GM19193 (cell line): Measurements from ENCODE around the gene MAGI1.

Experiments
- POLR2A ChIP-seq: IDR thresholded peaks from 4 replicates; pipeline ENCODE4 v1.6.1; 2011; ENCODE audit not compliant: insufficient read depth, insufficient read length; ENCODE audit errors: extremely low read depth

MAGI1 gene

DNA sequence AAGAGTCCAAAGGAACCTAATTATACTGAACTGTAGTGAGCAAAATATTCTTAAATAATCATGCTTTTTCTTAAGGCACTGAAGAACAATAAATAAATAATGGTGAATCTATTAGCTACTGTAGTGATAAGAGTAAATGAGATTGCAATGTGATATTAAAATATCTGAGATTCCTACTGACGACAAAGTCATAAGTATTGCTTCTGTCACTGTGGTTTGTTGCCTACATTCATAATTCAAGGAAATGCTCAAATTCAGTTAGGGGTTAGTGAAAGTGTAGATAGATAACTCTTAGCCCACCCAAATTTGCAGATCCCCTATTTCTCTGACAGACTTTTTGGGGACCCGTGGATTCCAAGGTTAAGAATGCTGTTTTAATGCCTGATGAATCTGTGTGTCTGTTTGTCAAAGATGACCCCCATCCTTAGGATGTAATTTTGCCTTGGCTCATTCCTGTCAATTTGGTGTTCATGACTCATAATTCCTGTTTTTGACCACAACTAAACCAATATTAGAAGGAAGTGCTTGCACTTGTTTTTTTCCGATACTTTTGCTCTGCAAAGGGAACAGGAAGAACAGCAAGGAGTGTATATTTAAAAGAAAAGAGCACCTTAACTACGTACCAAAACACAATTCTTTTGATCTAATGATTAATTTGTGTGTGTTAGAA is 86.7 kb downstream of the MAGI1 start:
- no peak for TF ChIP-seq POLR2A

DNA sequence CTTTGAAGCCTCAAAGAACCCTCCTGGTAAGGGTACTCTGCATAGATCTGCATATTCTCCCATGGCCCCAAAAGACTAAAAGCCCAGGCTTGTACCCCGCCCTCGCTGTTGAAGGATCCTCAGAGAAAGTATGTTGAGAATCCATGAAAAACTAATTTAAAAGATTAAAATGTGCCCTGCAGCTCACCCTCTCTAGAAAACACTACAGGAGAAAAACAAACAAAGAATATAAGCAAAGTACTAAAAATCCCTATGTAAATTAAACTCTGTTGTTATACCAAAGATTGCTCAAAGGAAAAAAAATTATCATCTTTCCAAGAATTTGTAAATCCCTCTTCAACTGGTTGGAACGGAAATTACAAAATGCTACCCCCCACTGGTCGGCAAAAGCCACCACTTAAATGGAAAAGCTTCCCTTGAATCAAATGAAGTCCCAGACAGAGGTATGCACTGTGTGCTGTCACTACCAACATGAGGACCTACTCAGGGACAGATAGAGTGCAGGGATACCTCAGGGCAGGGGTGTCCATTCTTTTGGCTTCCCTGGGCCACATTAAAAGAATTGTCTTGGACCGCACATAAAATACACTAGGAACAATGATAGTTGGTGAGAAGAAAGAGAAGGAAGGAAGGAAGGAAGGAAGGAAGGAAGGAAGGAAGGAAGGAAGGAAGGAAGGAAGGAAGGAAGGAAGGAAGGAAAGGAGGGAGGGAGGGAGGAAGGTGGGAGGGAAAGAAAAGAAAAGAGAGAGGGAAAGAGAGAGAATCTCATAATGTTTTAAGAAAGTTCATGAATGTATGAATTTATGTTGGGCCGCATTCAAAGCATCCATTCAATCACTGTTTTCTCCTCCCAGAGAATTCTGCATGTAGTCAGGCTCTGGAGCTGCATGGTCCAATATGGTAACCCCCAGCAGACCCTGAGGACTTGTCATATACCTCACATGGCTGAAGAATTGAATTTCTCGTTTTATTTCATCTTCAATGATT is 88.1 kb downstream of the MAGI1 start:
- TF ChIP-seq POLR2A, result no peak

DNA sequence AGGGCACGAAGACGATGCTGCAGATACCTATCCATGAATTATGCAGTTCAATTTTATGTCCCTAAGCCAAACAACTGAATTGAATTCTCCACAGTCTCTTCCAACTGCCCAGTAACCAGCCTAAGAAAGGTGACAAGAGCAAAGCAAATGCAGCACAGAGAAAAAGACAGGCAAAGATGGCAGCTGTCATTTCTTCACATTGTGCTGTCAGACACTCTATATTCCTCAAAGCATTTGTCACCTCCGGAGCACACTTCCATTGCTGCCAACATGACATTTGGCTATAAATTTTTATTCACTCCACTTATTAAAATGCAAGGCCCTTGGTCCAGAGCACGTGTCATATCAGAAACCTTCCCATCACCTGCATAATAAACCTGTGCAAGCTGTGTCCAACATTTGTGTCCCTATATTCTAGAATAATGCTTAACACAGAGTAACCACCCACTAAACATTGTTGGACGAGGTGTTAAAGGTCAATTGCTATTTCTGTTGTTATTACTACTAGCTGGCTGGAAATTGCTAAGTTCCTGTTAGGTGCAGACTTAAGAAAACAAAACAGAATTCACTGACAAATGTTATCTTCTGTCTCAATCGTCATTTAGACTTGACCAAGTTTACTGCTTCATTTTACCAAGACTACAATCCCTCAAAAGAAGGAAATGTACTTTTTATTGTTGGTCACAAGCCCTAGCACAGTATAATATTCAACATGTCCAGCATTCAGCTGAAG is 89.7 kb downstream of the MAGI1 start:
- no peak for TF ChIP-seq POLR2A

DNA sequence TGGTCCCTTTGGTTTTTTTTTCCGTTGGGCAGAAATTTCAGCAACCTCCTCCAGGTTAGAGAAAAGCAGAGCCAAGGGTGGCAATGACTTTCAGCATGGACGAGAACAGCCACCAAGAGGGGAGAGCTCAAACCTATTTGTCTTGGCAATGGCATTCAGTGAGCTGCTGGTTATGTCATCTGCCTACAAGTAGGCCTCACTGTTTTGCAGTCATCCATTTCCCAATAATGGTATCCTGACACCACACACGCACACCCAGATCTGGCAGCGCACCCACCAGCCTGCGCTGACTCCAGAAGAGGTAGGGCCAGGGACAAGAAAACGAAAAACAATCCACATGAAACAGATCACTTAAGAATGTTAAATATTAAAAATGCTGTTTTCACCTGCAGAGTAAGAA is 92.3 kb downstream of the MAGI1 start:
- no peak for TF ChIP-seq POLR2A

DNA sequence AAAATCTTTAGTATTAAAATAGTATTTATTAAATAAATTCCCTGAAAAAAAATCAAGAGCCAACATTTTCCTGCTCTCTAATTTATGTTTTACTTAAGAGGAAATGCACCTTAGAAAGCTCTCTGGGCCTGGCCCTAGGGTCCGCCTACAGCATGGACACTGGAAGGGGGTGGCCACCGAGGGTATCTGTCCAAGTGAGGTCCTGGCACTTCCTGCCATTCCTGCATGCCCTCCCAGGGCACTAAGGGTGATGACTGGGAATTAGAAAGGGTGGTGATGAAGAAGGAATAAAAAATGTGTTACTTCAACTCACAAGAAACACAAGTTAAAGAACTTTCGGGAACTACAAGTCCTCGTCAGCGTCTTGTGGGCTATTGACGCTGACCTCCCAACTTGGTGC is 92.8 kb downstream of the MAGI1 start:
- no peak for TF ChIP-seq POLR2A

DNA sequence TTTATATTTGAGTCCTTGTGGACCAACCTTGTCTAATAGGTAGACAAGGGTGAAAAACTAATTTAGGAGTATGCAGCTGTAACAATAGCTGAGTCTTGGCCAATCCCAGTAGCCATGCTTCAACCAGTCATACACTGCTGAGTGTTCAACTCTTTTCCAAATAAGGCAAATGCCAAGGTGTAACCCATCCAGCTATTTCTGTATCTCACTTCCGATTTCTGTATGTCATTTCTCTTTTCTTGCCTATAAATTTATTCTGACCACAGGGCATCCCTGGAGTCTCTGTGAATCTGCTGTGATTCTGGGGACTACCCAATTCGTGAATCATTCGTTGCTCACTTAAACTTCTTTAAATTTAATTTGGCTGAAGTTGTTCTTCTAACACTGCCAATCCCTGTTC is 93.2 kb downstream of the MAGI1 start:
- no peak for TF ChIP-seq POLR2A

DNA sequence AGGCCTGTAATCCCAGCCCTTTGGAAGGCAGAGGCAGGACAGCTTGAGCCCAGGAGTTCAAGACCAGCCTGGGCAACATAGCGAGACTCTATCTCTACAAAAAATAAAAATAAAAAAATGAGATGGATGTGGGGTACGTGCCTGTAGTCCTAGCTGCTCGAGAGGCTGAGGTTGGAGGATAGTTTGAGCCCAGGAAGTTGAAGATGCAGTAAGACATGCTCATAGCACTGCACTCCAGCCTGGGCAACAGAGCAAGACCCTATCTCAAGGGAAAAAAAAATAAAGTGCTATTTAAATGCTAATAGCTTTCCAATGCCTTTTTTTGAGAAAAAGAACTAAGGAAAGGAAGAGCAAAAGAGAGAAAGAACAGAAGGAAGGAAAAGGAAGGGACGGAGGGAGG is 94.5 kb downstream of the MAGI1 start:
- TF ChIP-seq POLR2A, result no peak

DNA sequence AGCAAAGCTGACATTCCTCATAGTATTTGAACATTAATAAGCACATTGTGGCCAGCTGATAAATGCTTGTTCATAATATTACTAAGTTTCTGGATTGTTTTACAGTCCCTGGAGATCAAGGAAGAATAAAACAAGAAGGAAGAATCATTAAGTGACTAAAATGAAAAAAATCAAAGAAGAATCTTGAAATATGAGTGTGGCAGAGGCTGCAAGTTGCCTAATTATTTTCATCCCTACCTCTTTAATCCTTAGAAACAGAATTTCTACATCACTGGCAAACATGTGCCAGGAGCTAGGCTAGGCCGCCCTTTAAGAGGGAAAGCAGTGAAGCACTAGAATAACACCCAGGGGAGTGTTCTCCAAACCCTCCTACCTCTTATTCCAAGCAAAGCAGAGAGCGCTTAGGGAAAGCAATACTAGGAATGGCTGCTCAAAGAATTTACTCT is 98.9 kb downstream of the MAGI1 start:
- no peak for TF ChIP-seq POLR2A

DNA sequence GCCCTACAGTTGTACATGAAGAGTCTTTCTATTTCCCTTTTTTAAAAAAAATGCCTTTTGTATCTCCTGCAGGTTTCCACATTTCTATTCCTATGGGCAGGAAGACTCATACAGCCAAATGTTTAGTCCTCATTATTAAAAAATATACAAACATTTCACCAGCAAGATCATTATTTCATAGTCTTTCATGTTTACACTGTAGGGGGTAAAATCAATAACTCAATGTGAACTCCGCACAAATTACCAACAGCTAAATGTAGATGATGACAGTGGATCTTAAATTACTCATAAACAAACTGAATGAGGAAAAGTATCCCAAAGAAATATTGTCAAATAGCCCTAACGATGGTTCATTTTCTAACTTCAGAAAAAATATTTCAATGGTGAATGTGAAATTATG is 99.5 kb downstream of the MAGI1 start:
- no peak for TF ChIP-seq POLR2A

DNA sequence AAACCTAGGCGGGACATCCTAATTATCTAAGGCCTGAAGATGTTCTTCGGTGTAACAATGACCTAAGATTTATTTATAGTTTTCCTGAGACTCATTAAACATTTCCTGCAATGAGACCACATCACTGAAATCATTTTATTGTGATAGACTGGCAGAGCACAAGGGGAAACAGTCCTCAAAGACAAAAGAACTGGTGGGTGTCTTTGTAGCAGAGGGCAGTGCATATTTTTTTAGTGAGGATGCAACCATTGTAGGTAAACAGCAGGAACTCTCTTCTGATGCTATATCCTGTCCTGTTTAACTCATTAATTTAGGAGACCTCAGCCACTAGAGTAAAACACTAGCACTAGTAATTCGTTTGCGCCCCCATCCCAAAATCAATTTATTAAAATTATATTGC is 100.0 kb downstream of the MAGI1 start:
- no peak for TF ChIP-seq POLR2A

DNA sequence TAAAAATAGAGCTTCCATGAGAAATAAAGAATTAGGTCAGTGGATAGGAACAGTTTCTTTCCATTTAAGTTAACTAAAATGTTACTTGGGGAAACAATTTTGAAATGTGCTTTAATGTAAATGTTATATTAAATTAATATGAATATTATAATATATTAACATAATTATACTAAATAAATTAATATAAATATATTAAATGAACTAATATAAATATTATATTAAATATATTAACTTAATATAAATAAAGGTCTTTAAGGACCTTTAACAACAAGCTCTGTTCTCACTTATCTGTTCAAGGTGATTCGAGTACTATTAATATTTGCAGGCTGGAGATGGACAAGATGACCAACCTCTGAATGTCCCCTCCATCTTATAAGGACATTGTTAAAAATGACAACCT is 100.6 kb downstream of the MAGI1 start:
- TF ChIP-seq POLR2A, result no peak

DNA sequence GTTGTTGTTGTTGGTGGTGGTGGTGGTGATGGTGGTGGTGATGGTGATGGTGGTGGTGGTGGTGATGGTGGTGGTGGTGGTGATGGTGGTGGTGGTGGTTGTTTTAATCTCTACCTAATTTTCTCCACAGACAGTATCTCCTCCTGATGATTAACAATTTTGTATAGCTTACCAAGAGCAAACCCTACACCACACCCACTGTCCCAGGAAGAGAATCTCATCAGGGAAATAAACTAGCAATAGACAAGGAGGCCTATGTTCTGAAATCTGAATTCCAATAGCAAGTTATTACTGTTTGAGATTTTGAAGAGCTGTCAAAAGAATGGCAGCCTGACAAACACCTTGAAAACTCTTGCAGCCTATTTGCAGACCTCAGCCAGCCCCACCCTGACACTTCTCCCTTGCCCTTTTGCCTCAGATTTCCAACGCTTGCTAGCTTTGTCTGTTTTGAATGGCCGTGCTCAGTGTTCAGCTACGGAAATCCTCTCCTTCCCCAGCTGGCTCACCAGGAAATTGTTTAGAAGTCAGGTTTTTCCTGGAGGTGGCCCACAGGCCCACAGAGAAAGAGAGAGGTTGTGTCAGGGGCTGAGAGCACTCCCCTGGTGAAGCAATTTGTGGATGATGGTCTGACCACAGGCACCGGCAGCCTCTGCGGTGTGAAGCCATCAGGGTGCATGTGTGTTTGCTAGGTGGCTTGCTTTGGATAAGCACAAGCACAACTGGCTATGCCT is 101.6 kb downstream of the MAGI1 start:
- no peak for TF ChIP-seq POLR2A

DNA sequence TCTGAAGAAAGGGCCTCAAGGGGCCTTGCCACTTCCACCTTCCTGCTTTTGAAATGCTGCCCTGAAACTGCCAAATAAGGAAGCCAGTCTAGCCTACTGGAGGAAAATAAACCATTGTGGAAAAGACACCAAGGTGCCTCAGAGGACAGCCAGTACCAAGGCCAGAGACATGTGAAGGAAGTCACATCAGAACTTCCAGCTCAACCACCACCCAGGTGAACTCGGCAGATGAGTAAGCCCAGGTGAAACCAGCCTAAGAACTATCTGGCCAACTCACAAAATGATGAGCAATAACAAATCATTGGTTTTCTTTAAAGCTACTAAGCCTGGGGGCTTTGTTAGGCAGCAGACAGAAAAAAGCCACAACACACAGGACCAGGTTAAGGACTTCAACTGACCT is 103.0 kb downstream of the MAGI1 start:
- no peak for TF ChIP-seq POLR2A

DNA sequence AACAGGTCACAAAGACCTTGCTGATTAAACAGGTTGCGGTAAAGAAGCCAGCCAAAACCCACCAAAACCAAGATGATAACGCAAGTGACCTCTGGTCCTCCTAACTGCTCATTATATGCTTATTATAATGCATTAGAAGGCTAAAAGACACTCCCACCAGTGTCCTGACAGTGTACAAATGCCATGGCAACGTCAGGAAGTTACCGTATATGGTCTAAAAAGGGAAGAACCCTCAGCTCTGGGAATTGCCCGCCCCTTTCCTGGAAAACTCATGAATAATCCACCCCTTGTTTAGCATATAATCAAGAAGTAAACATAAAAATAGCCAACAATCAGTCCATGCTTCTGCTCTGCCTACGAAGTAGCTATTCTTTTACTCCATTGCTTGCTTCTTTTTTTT is 108.1 kb downstream of the MAGI1 start:
- no peak for TF ChIP-seq POLR2A

DNA sequence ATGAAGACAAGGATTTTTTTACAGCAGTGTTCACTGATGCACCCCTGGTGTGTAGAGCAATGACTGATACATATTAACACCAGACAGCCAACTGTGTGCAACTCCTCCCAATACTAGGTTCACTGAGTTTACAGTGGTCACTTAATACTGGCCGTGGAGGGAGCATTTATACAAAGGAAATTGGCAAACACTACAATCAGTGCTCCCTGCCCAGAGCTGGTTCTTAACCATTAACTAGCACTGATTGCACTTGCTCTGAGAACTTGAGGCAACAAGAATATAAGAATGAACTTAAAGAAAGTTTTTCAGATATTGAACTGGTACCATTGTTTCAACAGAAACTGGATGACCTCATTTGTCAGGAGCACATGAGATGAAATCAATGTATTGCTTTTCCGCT is 110.6 kb downstream of the MAGI1 start:
- TF ChIP-seq POLR2A, result no peak

DNA sequence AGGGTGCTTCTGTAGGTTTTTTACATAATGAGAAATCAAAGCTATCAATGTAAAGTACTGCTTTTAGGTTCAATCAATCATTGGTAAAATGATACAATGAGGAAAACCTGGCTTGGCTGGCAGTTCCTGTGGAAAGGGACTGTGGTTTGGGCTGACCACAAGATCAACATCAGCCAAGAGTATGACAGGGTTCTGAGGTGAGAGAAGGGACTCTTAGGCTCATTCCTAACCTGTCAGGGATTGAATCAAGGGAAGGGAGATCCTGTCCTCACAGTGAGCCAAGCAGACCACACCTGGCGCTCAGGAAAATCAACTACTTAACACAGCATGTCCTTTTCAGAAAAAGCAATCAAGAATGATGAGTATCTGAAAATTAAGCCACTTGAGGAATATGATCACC is 111.1 kb downstream of the MAGI1 start:
- TF ChIP-seq POLR2A, result no peak
